ENCODE results near the gene ATXN8OS. TPM values are rescaled to one million over a fixed set of nuclear protein-coding genes. Genes with fewer than 3 reads are reported as not detected.
A peak's percentile ranks its signal among the peaks of the same experiment; 100 is the strongest.

Gene ATXN8OS
- polyA plus RNA-seq (2012; rRNA removed) = not detected in 2 replicates
- not detected in 2 replicates for polyA plus RNA-seq (2012; cell fraction: cytosol; rRNA removed)
- not detected in 2 replicates for polyA plus RNA-seq (2012; cell fraction: nucleus; rRNA removed)

- 10% methylated on average over 20 of the region's 53 CpGs for WGBS (ENCODE audit: low lambda C conversion rate)
Observed at GRCh38 chr13:70107498-70108281, at the start of gene ATXN8OS. ATXN8OS (plus strand) TSS chr13:70107826.

More at GRCh38 chr13:70107498-70108281, at the start of gene ATXN8OS:
- Histone ChIP-seq H3K36me3 (replicated peaks in 1 of 2; ENCODE audit: control insufficient read depth in 1 of 2, insufficient read depth in 2 of 2, low read length in 1 of 2) (no peaks in the 10 kb centered on the region), H4K20me1 (ENCODE audit: insufficient read depth) (no peaks in the 10 kb centered on the region), H3K9ac (no peak within 1 kb of the TSS), H3F3A (replicated peaks; ENCODE audit: insufficient read depth) (no peaks in the 10 kb centered on the region), H3K4me2 (no peak within 1 kb of the TSS), H3K79me2 (ENCODE audit: insufficient read depth) (no peaks in the 10 kb centered on the region), H3K9me3 (no peaks in the 10 kb centered on the region; the same call in 1 of the 2 replicates), H3K27me3 (ENCODE audit: insufficient read depth) (no peaks in the 10 kb centered on the region), H2AFZ (ENCODE audit: low read depth) (no peak within 1 kb of the TSS), H3K9me2 (no peaks in the 10 kb centered on the region), H3K4me3 (ENCODE audit: low read depth in 2 of 2, low read length in 1 of 2) (peak within 1 kb of the TSS in 1 of 2 experiments; percentile 26; a peak in 1 of 4 replicates), H3K4me1 (ENCODE audit: control insufficient read depth in 1 of 2, insufficient read depth in 2 of 2, low read depth in 1 of 2, low read length in 1 of 2) (peaks cover 0 to 8% of the 10 kb centered on the region in 2 experiments; a peak in 2 of 4 replicates), H3K27ac (ENCODE audit: low read depth in 2 of 2, low read length in 1 of 2) (no peak within 1 kb of the TSS)
- POLR2A ChIA-PET = no interaction called here
- TF ChIP-seq REST (IDR thresholded peaks at IDR 0.05; ENCODE audit: low read depth, low read length) = no peak
- TF ChIP-seq NRF1 (IDR thresholded peaks at IDR 0.05; ENCODE audit: low read depth, low read length) = no peak
- no peak for TF ChIP-seq CTCF (IDR thresholded peaks at IDR 0.05)
- no peak for TF ChIP-seq FOXM1 (IDR thresholded peaks at IDR 0.05; ENCODE audit: low read depth)
- no peak for TF ChIP-seq RXRA (IDR thresholded peaks at IDR 0.05; ENCODE audit: borderline replicate concordance, low read depth)
- no peak for TF ChIP-seq MXI1 (IDR thresholded peaks at IDR 0.05; ENCODE audit: low read depth, low read length)
- TF ChIP-seq EZH2phosphoT487 (IDR thresholded peaks at IDR 0.05; ENCODE audit: borderline replicate concordance, low read depth) = no peak
- no peak for TF ChIP-seq TEAD4 (IDR thresholded peaks at IDR 0.05; ENCODE audit: borderline replicate concordance, insufficient read depth)
- no peak for TF ChIP-seq YY1 (IDR thresholded peaks at IDR 0.05; ENCODE audit: low read depth)
- TF ChIP-seq USF2 (IDR thresholded peaks at IDR 0.05; ENCODE audit: borderline replicate concordance, low read depth, low read length) = no peak
- TF ChIP-seq TAF1 (IDR thresholded peaks at IDR 0.05; ENCODE audit: borderline replicate concordance, low read depth, low read length) = no peak
- no peak for TF ChIP-seq JUND (IDR thresholded peaks at IDR 0.05)
- TF ChIP-seq CHD2 (IDR thresholded peaks at IDR 0.05; ENCODE audit: low read length, partially characterized antibody) = no peak
- peak; percentile 45 for DNase-seq
- CTCF ChIA-PET = interaction anchor here (2.4 to 2.9 kb wide), 2 partner anchors 9 to 203 kb away, joined by 8 to 16 read pairs; no protein-coding TSS in a partner anchor
